Measurements from ENCODE around the gene GCK. TPM values are rescaled to one million over a fixed set of nuclear protein-coding genes. Genes with fewer than 3 reads are reported as not detected.

Gene GCK
- total RNA-seq, 1 donor from 2014 or later, result 2.7 TPM

GRCh38 chr7:44136731-44137130, 52.5 kb downstream of the GCK start:
- Histone ChIP-seq H3K4me3 (no peak overlapping the region), H3K36me3 (no peaks in the 10 kb centered on the region), H3K9me3 (no peaks in the 10 kb centered on the region), H3K27ac (no peak overlapping the region), H3K27me3 (no peaks in the 10 kb centered on the region), H3K4me1 (no peaks in the 10 kb centered on the region)
- no peak for TF ChIP-seq CTCF (IDR thresholded peaks at IDR 0.05)
- intact Hi-C loops (cut with DNase I), result no loop called here
- DNase-seq (ENCODE audit: low spot score in 2 of 2), result no peak

DNA sequence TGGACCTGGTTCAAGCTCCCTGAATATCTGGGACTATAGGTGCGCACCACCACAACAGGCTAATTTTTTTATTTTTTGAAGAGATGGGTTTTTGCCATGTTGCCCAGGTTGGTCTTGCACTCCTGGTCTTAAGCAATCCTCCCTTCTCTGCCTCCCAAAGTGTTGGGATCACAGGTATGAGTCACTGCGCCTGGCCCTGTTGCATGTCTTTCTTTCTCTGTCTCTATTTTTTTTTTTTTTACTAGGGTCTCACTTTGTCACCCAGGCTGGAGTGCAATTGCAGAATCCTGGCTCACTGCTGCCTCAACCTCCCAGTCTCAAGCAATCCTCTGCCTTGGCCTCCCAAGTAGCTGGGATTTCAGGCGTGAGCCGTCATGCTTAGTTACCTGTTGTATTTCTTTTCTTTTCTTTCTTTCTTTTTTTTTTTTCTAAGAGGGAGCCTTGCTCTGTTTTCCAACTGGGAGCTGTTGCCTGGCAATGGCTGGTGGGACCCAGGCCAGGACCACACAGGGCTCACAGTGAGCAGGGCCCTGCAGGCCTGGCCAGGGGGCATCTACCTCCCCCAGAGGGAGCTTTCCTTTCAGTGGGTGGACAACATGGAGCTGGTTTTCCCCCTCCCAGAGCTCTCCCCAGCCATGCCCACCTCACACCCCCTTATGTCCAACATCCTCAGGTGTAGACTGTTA, 54.2 kb downstream of the GCK start:
- no peaks in the 10 kb centered on the region for H3K9me3 ChIP-seq
- DNase-seq (ENCODE audit: low spot score in 2 of 2), result no peak
- H3K27me3 ChIP-seq, result no peaks in the 10 kb centered on the region
- intact Hi-C loops (cut with DNase I), result no loop called here
- no peaks in the 10 kb centered on the region for H3K36me3 ChIP-seq
- H3K27ac ChIP-seq, result no peak overlapping the region
- TF ChIP-seq CTCF (IDR thresholded peaks at IDR 0.05), result no peak
- H3K4me3 ChIP-seq, result no peak overlapping the region
- no peaks in the 10 kb centered on the region for H3K4me1 ChIP-seq

- no peaks in the 10 kb centered on the region for H3K4me1 ChIP-seq
- intact Hi-C loops (cut with DNase I), result no loop called here
- H3K9me3 ChIP-seq, result no peaks in the 10 kb centered on the region
- TF ChIP-seq CTCF (IDR thresholded peaks at IDR 0.05), result no peak
- no peaks in the 10 kb centered on the region for H3K27me3 ChIP-seq
- no peak overlapping the region for H3K27ac ChIP-seq
- no peaks in the 10 kb centered on the region for H3K36me3 ChIP-seq
- DNase-seq (ENCODE audit: low spot score in 2 of 2), result no peak
- no peak overlapping the region for H3K4me3 ChIP-seq
Measured at GRCh38 chr7:44133295-44133694, 55.9 kb downstream of the GCK start.

DNA sequence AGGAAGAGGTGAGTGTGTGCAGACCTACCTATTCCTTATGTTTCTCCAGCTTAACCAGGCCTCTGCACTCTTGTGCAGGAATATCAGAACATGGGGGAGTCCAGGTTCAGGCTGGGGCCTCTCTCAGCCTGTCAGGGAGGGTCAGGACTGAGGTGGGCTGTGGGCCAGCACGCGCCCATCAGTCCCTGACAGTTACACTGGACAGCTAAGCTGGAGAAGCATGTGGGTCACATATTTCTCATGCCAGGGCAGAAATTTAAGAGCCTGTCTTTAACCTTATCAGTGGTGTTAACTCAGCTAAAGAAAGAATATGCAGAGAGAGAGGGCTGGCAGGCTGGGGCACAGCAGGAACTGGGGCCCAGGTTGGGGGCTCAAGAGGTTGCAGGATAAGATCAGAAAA, 57.2 kb downstream of the GCK start:
- Histone ChIP-seq H3K4me3 (no peak overlapping the region), H3K36me3 (no peaks in the 10 kb centered on the region), H3K9me3 (no peaks in the 10 kb centered on the region), H3K27ac (no peak overlapping the region), H3K27me3 (no peaks in the 10 kb centered on the region), H3K4me1 (no peaks in the 10 kb centered on the region)
- DNase-seq (ENCODE audit: low spot score in 2 of 2), result no peak
- no peak for TF ChIP-seq CTCF (IDR thresholded peaks at IDR 0.05)
- intact Hi-C loops (cut with DNase I), result no loop called here

DNA sequence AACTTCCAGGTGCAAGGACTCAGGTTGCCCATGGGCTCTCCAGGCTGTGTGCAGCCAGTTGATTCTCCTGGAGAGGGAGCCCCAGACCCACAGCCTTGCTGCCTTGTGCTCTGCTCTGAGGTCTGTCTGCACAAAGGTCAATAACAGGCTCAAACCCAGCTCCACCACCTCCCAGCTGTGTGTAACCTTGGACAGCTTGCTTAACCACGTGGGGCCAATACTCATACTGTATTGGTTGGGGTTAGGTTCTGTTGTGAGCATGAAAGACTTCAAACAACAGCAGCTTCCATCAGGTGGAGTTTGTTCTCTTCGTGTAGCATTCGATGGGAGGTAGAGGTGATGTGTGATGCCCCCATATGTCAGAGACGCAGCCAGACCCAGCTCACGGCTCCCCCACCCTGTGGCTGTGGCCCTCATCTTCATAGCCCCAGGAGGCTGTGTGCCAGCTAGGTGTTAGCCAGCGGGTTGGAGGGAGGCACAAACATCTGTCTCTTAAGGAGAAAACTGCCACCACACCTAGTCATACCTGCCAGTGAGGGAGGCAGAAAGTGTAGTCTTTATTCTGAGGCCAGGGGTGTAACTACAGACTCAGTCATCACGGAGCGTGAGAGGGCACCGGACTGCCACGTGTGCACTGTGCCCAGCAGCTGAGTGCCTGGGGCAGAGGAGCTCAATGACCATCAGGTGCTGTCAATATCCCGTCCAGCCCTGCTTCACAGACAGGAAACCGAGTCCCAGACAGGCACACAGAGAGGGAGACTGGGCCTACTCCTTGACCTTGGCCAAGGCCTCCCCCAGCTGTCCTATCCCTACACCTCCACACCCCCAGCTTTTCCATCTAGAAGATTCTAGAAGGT, 57.8 kb downstream of the GCK start:
- Histone ChIP-seq H3K36me3 (no peaks in the 10 kb centered on the region), H3K4me3 (no peak overlapping the region), H3K9me3 (no peaks in the 10 kb centered on the region), H3K4me1 (no peaks in the 10 kb centered on the region), H3K27me3 (no peaks in the 10 kb centered on the region), H3K27ac (no peak overlapping the region)
- intact Hi-C loops (cut with DNase I), result no loop called here
- TF ChIP-seq CTCF (IDR thresholded peaks at IDR 0.05), result no peak
- no peak for DNase-seq (ENCODE audit: low spot score in 2 of 2)
